Mucosa of gallbladder (tissue), 1 donor: ENCODE results near the gene DIPK1B. TPM values are rescaled to one million over a fixed set of nuclear protein-coding genes. Genes with fewer than 3 reads are reported as not detected.

Experiments
- DNase-seq: peaks from one replicate; pipeline ENCODE4 v3.0.0-alpha.2; 2020; ENCODE audit warnings: low spot score
- total RNA-seq: library from RNA; stranded (reverse); gene quantifications from one replicate; pipeline ENCODE4 v1.2.1, GENCODE V29; 2021
- donor health status: DM: no; HTN: no; CAD: no.

Gene DIPK1B
- 8.8 TPM for total RNA-seq

DNA sequence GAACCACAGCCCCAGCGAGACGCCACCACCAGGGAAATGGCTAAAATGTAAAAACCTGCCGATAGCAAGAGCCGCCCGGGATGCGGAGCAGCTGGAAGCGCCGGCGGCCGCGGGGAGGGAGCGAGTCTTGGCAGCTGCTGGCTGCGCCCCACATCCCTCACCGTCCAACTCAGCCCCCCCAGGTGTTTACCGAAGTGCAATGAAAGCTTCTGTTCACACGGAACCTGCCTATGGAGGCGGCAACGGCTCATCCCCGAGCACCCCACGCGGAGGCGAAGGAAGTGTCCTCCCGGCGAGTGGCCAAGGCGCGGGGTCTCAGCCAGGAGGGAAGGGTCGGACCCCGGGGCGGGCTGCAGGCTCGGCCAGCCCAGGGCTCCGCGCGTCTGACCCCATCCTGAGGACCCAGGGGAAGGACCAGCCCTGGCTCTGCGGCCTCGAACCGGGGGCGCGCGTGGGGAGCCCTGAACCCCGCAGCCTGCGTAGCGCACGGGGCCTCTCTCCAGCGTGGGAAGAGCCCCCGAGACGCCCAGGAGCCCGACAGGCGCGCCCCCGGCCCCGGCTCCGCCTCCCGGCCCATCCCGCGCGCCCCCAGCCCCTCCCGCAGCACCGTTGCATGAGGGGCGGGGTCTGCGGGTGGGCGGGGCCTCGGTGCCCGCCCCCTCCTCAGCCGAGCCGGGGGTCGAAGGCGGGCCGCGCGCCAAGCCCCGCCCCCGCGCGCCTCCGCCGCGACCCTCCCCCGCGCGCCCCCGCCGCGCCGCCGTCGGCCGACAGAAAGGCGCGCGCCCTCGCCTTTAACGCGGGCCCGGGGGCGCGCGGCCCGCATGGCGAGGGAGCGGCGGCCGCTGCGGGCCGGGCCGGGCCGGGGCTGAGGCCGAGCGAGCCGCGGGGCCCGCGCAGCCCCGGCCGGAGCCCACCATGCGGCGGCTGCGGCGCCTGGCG is at the start of gene DIPK1B:
Gene DIPK1B (plus strand): TSS at position 822 of the 939 bp plus-strand sequence. CDS start 94 bp downstream, at position 916.
- no peak for DNase-seq

DNA sequence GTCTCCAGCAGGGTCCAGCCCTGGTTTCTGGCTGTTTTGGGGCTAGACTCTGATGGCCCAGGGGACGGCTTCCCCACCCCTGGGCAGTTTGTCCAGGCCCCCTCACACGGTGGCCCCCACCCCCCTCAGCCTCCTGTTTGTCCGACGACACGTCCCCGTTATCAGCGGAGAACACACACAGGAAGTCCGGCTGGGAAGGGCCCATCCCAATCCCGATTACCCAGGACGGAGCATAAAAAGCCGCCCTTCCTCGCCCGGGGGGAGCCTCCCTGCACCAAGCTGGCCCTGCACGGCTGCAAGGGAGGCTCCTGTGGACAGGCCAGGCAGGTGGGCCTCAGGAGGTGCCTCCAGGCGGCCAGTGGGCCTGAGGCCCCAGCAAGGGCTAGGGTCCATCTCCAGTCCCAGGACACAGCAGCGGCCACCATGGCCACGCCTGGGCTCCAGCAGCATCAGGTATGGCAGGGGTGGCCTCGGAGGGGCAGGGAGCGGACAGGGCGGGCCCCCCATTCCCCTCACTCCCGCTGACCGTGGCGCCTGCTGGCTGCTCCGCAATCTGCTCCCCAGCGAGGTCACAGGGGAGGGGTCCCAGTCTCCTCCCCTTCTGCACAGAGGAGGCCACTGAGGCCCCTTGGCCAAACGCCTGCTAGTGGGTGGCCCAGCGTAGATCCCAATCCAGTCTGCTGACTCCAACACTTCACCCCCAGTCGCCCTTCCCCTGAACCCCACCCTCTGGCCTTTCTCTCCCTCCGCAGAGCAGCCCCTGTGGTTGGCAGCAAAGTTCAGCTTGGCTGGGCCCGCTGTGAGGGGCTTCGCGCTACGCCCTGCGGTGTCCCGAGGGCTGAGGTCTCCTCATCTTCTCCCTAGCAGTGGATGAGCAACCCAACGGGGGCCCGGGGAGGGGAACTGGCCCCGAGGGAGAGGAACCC is 49.5 kb upstream of the DIPK1B start, which contains the start of gene EGFL7:
Gene EGFL7 (plus strand): TSS at position 261 of the 926 bp plus-strand sequence. CDS start 5,367 bp downstream, outside the sequence.
- DNase-seq = no peak

DNA sequence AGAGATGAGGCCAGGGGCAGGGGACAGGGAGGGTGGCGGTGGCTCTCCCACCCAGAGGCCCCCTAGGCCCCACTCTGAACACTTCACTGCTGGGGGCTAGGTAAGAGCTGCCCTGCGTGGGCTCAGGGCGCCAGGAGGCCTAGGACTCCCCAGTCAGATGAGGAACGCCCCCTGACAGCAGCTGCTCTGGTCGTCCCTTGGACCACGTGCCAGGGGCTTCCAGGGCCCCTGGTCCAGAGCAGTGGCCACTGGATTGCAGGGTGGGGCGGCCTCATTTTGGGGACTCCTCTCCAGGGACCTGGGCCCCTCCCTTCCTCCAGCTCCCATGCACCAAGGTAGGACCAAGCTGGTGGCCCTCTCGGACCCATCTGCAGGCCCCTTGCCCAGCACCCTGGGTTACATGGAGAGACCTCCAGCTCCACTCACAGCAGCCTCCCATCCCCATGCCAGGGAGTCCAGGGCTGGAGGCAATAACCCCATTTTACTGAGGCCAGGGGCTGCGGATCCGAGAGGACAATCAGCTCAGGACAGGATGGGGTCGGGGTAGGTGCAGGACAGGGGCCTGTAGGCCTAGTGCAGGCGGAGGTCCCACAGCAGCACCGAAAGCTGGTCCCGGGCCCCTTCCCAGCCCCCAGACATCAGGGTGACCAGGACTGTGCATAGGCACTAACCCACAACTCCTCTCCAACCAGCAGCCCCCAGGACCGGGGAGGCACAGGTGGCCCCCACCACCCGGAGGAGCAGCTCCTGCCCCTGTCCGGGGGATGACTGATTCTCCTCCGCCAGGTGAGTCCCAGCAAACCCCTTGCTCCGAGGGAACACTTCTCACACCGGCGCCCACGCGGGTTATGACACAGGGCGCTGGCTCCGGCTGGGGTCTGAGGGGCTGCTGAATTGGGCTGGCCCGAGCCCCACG is 48.1 kb upstream of the DIPK1B start:
- DNase-seq = no peak

DNA sequence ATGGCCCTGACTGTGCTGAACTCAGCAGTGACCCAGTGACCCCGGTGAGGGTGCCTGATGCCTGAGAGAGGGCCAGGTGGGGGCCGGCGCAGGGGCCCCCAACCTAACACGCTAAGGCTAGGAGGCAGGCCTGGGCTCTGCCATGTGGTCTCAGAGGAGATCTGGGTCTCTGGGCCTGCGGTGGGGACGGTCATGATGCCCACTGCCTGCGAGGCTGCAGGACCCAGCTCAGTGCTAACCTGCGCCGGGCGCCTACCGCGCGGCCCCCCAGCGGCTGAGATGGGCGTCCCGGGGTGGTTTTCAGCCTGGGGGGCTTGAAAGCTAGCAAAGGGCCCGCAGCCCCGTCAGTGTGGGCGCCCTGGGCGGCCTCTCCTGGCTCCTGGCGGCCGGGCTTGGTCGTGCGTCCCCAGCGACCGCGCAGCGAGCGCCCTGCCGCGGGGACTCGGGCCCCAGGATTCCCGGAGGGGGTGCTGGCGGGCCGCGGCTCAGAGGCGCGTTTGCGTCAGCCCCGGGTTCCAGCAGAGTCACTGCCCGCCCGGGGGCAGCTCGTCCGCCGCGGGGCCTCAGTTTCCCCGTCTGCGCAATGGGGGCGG is 47.2 kb upstream of the DIPK1B start:
- DNase-seq = no peak

- DNase-seq = no peak
Measured at GRCh38 chr9:136665704-136666371, 46.5 kb upstream of the DIPK1B start.

DNA sequence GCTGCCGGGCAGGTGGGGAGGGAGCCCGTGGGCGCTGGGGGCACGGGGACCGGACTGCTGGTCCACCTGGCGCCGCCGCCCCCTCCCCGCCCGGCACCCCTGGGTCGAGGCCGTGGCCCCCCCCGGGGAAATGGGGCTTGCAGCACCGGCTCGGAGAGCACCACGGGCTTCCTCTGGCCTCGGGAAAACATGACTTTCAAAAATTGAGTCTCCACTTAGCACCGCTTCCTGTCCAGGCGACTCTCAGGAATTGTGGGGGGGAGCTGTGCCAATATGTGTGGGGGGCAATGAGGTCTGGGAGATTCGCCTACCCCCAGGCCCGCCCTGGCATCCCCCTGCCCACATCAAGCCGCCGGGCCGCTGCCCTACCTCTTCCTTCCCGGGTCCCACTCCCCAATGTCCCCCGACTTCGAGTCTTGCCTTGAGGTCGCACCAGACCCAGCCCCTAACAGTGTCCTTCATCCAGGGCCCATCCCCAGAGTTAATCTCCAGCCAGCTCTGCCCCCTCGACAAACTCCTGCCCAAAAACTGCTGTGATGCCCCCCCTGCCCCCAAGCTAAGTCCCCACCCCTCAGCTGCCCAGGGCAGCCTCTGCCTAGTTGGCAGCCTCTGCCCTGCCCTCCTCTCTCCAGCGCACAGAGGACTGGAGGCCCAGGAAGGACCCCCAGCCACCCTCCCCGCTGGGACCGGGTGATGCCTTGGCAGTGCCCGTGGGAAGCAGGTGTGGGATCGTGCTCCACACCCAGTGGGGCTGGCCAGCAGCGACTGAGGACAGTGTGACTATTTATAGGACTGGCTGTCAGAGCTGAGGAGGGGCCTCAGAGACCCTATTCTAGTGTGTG is 45.8 kb upstream of the DIPK1B start:
- no peak for DNase-seq

- no peak for DNase-seq
Measured at GRCh38 chr9:136667214-136667939, 45.0 kb upstream of the DIPK1B start.

DNA sequence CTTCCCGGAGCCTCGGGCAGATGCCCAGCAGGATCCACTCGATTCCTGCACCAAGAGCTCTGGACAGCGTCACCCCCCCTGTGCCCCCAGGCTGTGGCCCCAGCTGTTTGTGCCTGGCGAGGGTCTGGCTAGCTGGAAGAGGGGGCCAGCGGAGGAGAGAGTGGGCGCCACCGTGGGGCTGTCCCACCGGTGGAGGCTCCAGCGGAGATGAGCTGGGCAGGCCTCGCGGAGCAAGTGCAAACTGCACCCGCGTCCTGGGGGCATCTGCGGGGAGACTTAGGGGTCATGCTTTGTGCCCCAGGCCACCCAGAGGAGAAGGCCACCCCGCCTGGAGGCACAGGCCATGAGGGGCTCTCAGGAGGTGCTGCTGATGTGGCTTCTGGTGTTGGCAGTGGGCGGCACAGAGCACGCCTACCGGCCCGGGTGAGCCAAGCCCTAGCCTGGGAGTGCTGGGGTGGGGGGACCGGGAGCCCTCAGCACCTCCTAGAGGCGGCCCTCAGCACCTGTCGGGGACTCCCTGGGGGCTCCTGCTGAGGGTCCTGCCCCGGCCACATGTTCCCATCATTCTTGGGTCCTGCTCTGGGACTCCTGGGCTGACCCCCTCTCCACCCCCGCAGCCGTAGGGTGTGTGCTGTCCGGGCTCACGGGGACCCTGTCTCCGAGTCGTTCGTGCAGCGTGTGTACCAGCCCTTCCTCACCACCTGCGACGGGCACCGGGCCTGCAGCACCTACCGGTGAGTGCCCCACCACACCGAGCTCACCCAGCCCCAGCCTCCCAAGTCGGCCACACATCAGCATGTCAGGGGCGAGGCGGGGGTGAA is 44.2 kb upstream of the DIPK1B start:
- no peak for DNase-seq

- no peak for DNase-seq
Measured at GRCh38 chr9:136668983-136669790, 43.2 kb upstream of the DIPK1B start.

- DNase-seq = no peak
Measured at GRCh38 chr9:136669791-136670464, 42.4 kb upstream of the DIPK1B start.

- no peak for DNase-seq
Measured at GRCh38 chr9:136670576-136671253, 41.7 kb upstream of the DIPK1B start.

DNA sequence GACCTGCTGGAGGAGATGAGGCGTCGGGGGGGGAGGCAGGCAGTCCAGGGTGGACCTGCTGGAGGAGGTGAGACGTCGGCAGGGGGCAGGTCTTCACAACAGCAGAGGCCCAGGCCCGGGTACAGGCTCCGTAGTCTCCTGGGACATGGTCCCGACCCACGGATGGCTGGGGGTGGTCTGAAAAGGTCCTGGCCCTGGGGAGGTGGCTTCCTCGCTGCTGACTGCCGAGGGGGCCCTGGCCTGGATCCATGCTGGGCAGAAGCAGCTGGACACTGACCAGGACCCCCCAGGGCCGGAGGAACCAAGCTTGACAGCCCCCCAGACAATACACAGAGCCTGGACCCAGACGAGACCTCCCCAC is 41.1 kb upstream of the DIPK1B start:
- DNase-seq = no peak

DNA sequence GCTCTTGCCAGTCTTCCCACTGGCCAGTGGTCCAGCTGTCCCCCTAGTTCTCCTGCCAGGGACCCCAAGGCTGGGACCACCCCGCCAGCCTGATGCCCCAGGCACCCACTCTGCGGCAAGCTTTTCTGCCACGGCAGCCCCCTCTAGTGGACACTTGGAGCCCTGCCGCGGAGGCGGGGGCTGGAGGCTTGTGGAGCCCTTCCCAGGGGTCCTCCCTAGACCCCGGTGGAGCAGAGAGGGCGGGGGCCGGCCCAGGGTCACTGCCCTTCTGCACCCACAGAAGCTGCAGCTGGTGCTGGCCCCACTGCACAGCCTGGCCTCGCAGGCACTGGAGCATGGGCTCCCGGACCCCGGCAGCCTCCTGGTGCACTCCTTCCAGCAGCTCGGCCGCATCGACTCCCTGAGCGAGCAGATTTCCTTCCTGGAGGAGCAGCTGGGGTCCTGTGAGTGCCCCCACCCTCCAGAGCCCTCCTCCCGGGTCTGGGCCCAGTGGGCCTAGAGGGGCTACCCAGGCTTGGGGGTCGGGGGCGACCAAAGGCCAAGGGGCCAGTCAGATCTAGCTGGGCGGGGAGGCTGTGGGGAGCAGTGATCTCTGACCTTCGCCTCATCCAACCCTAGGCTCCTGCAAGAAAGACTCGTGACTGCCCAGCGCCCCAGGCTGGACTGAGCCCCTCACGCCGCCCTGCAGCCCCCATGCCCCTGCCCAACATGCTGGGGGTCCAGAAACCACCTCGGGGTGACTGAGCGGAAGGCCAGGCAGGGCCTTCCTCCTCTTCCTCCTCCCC is 40.5 kb upstream of the DIPK1B start:
- no peak for DNase-seq

- DNase-seq = no peak
Measured at GRCh38 chr9:136672431-136673087, 39.8 kb upstream of the DIPK1B start.
